GM18873 (cell line): ENCODE results near the gene THADA.

Source experiments
- ATAC-seq: cut with Tn5 transposase; IDR thresholded peaks from one replicate; pipeline ENCODE4 v1.9.1; 2021; ENCODE audit warnings: mild to moderate bottlenecking, moderate library complexity, moderate number of reproducible peaks; ENCODE audit not compliant: unreplicated experiment, low FRiP score

The THADA gene

DNA sequence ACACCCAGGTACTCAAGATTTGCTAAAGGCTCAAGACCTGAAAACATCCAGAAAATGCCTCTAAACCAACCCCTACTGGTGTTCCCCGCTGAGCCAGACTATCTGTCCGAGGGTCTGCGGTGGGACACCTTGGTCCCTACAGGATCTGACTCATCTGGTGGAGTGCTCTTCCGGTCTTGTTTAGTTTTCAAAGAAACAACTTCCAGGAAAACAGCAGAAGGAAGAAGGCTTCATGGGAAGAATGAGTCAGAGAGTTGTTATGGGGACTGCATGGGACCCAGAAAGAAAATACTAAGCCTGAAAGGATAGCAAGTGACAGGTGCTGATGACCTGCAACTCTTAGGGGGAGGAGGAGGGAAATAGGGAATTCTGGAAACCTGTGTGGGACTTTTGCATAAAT lies 410.7 kb downstream of the THADA start:
- ATAC-seq, result no peak

DNA sequence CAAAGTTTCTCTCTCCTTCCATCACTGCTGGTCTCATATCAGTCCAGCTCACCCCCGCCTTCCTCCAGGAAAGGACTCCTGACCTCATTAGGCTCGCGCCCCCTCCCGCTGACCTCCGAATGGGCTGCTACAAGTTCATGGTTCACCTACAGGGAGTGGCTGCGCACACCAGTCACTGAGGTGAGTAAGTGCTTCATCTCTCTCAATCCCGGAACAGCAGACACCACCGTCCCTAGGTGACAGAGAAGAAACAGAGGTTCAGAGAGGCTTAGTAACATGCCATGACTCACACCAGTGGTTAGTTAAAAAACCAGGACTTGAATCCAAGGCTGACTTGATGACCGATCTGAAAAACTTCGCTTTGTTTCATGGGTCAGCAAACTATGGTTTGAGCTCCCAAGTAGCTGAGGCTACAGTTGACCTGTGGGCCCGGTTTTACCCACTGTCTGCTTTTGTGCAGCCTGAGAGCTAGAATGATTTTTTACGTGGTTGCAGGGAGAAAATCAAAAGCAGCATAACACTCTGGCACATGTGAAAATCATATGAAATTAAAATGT lies 411.4 kb downstream of the THADA start:
- no peak for ATAC-seq

DNA sequence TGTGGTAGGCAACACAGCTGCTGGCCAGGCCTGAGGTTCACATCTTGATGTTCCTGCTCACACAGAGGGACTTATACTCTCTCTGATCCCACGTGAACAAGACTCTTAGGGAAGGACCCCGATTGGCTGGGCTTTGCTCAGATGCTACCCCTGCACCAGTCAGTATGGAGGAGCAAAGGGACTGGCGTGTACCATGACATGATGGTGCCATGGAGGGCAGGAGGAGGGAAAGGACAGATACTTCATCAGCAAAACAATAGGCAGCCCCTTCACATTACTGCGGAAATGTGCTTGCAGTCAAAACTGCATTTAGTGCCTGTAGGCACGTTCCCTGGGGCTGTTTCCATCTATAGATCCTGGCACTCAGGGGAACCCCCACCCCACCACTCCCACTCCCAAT lies 412.1 kb downstream of the THADA start:
- ATAC-seq, result no peak

DNA sequence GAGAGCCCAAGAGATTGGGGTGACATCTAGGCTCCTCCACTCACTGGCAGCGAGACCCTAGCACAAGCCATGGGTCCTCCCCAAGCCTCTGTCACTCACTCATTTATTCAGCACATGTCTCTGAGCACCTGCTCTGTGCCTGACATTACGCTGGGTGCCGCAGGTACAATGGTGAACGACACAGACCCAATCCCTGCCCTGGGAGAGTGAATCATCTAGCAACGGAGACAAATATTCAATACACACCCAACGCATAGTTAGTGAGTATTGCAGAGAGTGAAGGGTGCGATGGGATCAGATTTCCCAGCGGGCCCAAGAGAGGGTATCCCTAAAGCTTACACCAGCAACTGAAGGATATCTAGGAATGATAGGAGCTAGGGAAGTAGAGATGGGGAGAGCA lies 414.9 kb downstream of the THADA start:
- no peak for ATAC-seq
